Upper lobe of left lung (tissue), 4 donors: ENCODE data around the gene FGF9.

Source experiments
- POLR2A ChIP-seq, 4 donors: fragments of 450-650 bp; IDR thresholded peaks; one replicate each; pipeline ENCODE4 v1.5.1; 2016 to 2017; ENCODE audit warnings: antibody characterized with exemption in 4 of 4, mild to moderate bottlenecking in 2 of 4
- POLR2AphosphoS5 ChIP-seq, 2 donors: sonication (generic); formaldehyde crosslinking; IDR thresholded peaks; one replicate each; pipeline ENCODE4 v1.5.1; 2017; ENCODE audit warnings: antibody characterized with exemption in 2 of 2
- TF ChIP-seq, protein P1 (sequence below), 6 experiments: fragments of 450-650 bp in 4 of 6; fragments of 200-600 bp in 2 of 6; sonication (generic) in 2 of 6; IDR thresholded peaks; one replicate each; pipeline ENCODE4 v1.5.1; 2016 to 2019; ENCODE audit warnings: antibody characterized with exemption in 6 of 6

DNA sequence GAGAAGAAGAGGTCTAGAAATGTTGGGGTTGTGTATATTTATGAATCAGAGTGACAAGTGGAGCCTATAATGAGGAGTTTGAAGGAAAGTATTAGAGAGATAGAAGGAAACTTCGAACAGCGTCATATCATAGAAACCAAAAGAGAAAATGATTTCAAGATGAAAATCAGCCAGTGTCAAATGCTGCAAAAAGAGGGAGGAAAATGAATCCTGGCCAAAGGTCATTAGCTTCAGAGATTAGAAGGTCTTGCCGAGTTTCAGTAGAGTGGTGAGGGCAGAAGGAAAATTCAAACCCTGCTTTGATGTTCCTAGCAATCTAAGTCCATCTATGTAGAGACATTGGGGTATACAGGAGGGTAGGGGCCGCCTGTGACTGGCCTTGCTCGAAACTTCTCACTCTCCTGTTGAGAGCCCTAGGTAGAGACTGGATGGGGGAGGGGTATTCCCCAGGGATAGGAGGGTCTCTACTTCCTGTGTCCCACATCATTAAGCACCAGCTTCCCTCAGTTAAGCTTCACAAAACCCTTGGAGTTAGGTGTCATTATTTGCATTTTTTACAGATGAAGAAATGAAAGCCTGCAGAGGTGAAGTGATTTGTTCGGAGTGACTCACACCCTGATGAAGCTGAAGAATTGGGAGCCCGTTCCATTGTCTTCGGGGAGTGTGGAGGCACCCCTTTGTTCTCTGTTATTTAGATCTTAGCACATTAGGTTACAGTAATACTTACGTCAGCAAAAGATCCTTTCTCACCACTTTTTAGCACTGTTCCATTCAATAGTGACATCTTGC lies 62.8 kb downstream of the FGF9 start:
- no peak for TF ChIP-seq POLR2A (IDR thresholded peaks at IDR 0.05)
- no peak for TF ChIP-seq POLR2AphosphoS5 (IDR thresholded peaks at IDR 0.05)
- TF ChIP-seq, protein P1, sequence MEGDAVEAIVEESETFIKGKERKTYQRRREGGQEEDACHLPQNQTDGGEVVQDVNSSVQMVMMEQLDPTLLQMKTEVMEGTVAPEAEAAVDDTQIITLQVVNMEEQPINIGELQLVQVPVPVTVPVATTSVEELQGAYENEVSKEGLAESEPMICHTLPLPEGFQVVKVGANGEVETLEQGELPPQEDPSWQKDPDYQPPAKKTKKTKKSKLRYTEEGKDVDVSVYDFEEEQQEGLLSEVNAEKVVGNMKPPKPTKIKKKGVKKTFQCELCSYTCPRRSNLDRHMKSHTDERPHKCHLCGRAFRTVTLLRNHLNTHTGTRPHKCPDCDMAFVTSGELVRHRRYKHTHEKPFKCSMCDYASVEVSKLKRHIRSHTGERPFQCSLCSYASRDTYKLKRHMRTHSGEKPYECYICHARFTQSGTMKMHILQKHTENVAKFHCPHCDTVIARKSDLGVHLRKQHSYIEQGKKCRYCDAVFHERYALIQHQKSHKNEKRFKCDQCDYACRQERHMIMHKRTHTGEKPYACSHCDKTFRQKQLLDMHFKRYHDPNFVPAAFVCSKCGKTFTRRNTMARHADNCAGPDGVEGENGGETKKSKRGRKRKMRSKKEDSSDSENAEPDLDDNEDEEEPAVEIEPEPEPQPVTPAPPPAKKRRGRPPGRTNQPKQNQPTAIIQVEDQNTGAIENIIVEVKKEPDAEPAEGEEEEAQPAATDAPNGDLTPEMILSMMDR (IDR thresholded peaks at IDR 0.05), result no peak
